Mammary epithelial cell (primary cell): Measurements from ENCODE around the gene AJM1.
"Not testable (repeated sequence)": the region's sequence is repeated elsewhere in the genome, so short reads cannot be mapped to it uniquely, and the experiment has no call there.

Experiments
- EZH2 ChIP-seq: IDR thresholded peaks from 2 replicates; pipeline ENCODE4 v1.6.1; 2012; ENCODE audit warnings: low read length, inconsistent platforms, borderline replicate concordance
- TF ChIP-seq, protein P1 (sequence below), 2 donors: IDR thresholded peaks in 1 of 2; conservative IDR thresholded peaks in 1 of 2; 2 replicates each; pipeline ENCODE4 v1.5.1; 2011 to 2012; ENCODE audit warnings: inconsistent platforms in 2 of 2, low read length in 2 of 2, mild to moderate bottlenecking in 2 of 2, control low read depth in 1 of 2, low read depth in 1 of 2; ENCODE audit not compliant: insufficient read depth in 1 of 2; ENCODE audit errors: extremely low read depth in 1 of 2

- TF ChIP-seq, protein P1, sequence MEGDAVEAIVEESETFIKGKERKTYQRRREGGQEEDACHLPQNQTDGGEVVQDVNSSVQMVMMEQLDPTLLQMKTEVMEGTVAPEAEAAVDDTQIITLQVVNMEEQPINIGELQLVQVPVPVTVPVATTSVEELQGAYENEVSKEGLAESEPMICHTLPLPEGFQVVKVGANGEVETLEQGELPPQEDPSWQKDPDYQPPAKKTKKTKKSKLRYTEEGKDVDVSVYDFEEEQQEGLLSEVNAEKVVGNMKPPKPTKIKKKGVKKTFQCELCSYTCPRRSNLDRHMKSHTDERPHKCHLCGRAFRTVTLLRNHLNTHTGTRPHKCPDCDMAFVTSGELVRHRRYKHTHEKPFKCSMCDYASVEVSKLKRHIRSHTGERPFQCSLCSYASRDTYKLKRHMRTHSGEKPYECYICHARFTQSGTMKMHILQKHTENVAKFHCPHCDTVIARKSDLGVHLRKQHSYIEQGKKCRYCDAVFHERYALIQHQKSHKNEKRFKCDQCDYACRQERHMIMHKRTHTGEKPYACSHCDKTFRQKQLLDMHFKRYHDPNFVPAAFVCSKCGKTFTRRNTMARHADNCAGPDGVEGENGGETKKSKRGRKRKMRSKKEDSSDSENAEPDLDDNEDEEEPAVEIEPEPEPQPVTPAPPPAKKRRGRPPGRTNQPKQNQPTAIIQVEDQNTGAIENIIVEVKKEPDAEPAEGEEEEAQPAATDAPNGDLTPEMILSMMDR (conservative IDR thresholded peaks at IDR 0.05 in 1 of 2, IDR thresholded peaks at IDR 0.05 in 1 of 2; ENCODE audit: extremely low read depth in 1 of 2, insufficient read depth in 1 of 2, low read depth in 1 of 2, low read length in 2 of 2): not testable (repeated sequence)
- not testable (repeated sequence) for TF ChIP-seq EZH2
These were observed 24.7 kb downstream of the AJM1 start for GRCh38 chr9:136866898-136867421.
